ENCODE results near the gene CEBPG. TPM values are rescaled to one million over a fixed set of nuclear protein-coding genes. Genes with fewer than 3 reads are reported as not detected.
A peak's percentile ranks its signal among the peaks of the same experiment; 100 is the strongest.

The CEBPG gene
- total and polyA plus RNA-seq, 9 of the 15 experiments (the other 6 are each of a cell fraction or from before 2014, with no cell fraction given): 9.5 to 34.9 (median 30.9) TPM

- TF ChIP-seq USF2 (CRISPR knock-in tag; IDR thresholded peaks at IDR 0.05) (0 out of 2 replicates have a peak, but pooled peaks have one; percentile 11), GTF2A2 (tag; IDR thresholded peaks at IDR 0.05) (no peak), ZNF609 (CRISPR knock-in tag; IDR thresholded peaks at IDR 0.05; ENCODE audit: borderline replicate concordance) (no peak), DEAF1 (CRISPR knock-in tag; IDR thresholded peaks at IDR 0.05) (no peak), DIDO1 (tag; IDR thresholded peaks at IDR 0.05; ENCODE audit: low read depth) (no peak), FOXP1 (CRISPR knock-in tag; IDR thresholded peaks at IDR 0.05) (no peak), ZNF561 (CRISPR knock-in tag; conservative IDR thresholded peaks at IDR 0.05) (no peak), ZBTB7A (IDR thresholded peaks at IDR 0.05; ENCODE audit: borderline replicate concordance, control insufficient read depth, low read depth, low read length) (no peak), MLX (CRISPR knock-in tag; conservative IDR thresholded peaks at IDR 0.05) (no peak), CC2D1A (IDR thresholded peaks at IDR 0.05) (no peak), BHLHE40 (IDR thresholded peaks at IDR 0.05; ENCODE audit: low read length) (0 out of 2 replicates have a peak, but pooled peaks have one; percentile 23), ZZZ3 (IDR thresholded peaks at IDR 0.05) (no peak), BRF1 (IDR thresholded peaks at IDR 0.05; ENCODE audit: borderline replicate concordance, extremely low read depth, insufficient read length) (no peak), ZNF79 (CRISPR knock-in tag; IDR thresholded peaks at IDR 0.05; ENCODE audit: low read depth) (no peak), NONO (IDR thresholded peaks at IDR 0.05; ENCODE audit: low read depth in 2 of 2, low read length in 1 of 2) (no peak), NR3C1 (CRISPR knock-in tag; IDR thresholded peaks at IDR 0.05) (no peak), HDGF (IDR thresholded peaks at IDR 0.05) (no peak), PHB (CRISPR knock-in tag; IDR thresholded peaks at IDR 0.05) (no peak), MCM7 (IDR thresholded peaks at IDR 0.05) (no peak), CGGBP1 (CRISPR knock-in tag; IDR thresholded peaks at IDR 0.05) (no peak)
Measured at GRCh38 chr19:33392341-33393285, 19.1 kb downstream of the CEBPG start (continued).

Measured in K562 (cell line).